ENCODE data around the gene KIAA0753.

- no peak; a peak in 1 of 4 replicates for TF ChIP-seq REST (IDR thresholded peaks at IDR 0.05; ENCODE audit: insufficient read depth in 1 of 2, low read depth in 2 of 2, low read length in 1 of 2)
- TF ChIP-seq CTCF (IDR thresholded peaks at IDR 0.05), result no peak
- TF ChIP-seq POLR2AphosphoS5 (IDR thresholded peaks at IDR 0.05; ENCODE audit: low read depth, low read length), result no peak
These were observed 844 bp upstream of the KIAA0753 start for GRCh38 chr17:6641247-6641863.

Measured in Panc1 (cell line).